BE2C (cell line): ENCODE measurements around the gene RXRA.

Experiments used
- DNase-seq: peaks from one replicate; pipeline ENCODE4 v3.0.0-alpha.2; 2020
- H3K27me3 ChIP-seq: fragments of 250-450 bp; sonication (Bioruptor Pico); 2 replicates; pipeline ENCODE4 v1.5.1; 2020; ENCODE audit warnings: mild to moderate bottlenecking
- H3K36me3 ChIP-seq: fragments of 250-450 bp; sonication (Bioruptor Pico); 2 replicates; pipeline ENCODE4 v1.5.1; 2020; ENCODE audit warnings: mild to moderate bottlenecking
- H3K4me1 ChIP-seq: fragments of 250-450 bp; sonication (Bioruptor Pico); 2 replicates; pipeline ENCODE4 v1.5.1; 2020
- H3K4me3 ChIP-seq: 2 replicates; pipeline ENCODE4 v1.5.1; 2011; ENCODE audit warnings: low read depth, low read length
- H3K9me3 ChIP-seq: fragments of 250-450 bp; sonication (Bioruptor Pico); 2 replicates; pipeline ENCODE4 v1.5.1; 2020
- TF ChIP-seq, protein P1 (sequence below): IDR thresholded peaks from 2 replicates; pipeline ENCODE4 v1.5.1; 2012; ENCODE audit warnings: mild to moderate bottlenecking, low read depth, low read length

Gene RXRA

DNA sequence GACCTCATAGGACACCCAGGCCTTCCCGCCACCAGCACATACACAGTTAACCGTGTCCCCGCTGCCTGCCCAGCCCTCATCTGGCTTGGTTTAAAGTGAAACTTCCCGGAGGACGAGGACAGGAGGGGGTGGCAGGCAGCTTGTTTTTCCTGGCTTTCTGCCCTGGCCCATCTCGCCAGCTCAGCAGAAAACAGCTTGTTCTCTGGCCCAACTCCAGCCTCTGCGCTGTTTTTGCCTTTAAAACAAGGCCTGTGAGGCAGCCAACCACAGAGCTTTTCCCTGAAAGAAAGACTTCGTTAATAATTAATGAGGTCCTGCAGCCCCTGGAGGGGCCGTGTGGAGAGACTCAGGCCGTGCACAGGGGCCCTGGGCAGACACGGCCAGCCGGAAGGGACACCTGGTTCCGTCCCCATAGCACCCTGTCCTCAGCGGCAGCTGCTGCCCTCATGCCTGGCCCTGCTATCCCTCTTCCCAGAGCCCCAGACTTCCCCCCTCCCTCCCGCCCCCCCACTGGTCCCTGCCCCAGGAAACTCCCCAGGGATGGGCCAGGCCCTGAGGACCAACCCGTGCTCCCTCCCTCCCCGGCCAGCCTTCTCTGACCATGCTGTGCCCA, 108.7 kb downstream of the RXRA start:
- DNase-seq = peak; percentile 94
- Histone ChIP-seq H3K9me3 (no peaks in the 10 kb centered on the region), H3K36me3 (peaks cover 18% of the 10 kb centered on the region), H3K4me3 (no peak overlapping the region), H3K27me3 (no peaks in the 10 kb centered on the region), H3K4me1 (peaks cover 30% of the 10 kb centered on the region)
- TF ChIP-seq, protein P1, sequence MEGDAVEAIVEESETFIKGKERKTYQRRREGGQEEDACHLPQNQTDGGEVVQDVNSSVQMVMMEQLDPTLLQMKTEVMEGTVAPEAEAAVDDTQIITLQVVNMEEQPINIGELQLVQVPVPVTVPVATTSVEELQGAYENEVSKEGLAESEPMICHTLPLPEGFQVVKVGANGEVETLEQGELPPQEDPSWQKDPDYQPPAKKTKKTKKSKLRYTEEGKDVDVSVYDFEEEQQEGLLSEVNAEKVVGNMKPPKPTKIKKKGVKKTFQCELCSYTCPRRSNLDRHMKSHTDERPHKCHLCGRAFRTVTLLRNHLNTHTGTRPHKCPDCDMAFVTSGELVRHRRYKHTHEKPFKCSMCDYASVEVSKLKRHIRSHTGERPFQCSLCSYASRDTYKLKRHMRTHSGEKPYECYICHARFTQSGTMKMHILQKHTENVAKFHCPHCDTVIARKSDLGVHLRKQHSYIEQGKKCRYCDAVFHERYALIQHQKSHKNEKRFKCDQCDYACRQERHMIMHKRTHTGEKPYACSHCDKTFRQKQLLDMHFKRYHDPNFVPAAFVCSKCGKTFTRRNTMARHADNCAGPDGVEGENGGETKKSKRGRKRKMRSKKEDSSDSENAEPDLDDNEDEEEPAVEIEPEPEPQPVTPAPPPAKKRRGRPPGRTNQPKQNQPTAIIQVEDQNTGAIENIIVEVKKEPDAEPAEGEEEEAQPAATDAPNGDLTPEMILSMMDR = no peak

DNA sequence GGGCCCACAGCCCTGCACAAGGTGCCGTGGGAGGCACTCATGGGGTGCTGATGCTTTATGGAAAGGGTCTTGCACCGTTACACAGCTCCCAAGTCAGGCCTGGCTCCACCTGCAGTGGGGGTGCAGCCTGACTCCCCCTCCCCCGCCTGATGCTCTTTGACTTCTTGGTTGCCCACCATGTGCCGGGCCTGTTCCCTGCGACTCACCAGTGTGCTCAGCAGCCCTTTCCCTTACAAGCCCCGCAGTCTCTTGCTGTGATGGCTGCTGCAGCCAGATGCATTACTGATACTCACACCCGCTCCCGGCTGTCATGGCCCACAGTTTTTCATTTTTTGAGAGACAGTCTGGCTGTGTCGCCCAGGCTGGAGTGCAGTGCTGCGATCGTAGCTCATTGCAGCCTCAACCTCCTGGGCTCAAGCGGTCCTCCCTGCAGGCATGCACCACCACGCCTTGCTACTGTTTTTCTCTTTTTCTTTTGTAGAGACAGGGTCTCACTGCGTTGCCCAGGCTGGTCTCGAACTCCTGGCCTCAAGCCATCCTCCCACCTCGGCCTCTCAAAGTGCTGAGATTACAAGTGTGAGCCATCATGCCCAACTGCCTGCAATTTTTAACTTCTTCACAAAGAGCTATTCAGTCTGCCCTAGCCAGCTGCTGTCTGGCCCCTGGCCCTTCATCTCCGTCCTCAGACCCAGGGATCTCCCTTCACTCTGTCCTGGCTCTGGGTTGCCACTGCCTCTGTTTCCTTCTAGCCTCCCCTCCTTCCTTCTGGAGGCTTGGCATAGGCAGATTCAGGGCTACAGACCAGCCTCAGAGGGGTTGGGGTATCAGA, 109.5 kb downstream of the RXRA start:
- Histone ChIP-seq H3K9me3 (no peaks in the 10 kb centered on the region), H3K27me3 (no peaks in the 10 kb centered on the region), H3K4me1 (peaks cover 30% of the 10 kb centered on the region), H3K36me3 (peaks cover 18% of the 10 kb centered on the region), H3K4me3 (no peak overlapping the region)
- peak; percentile 57 for DNase-seq
- TF ChIP-seq, protein P1 = no peak

DNA sequence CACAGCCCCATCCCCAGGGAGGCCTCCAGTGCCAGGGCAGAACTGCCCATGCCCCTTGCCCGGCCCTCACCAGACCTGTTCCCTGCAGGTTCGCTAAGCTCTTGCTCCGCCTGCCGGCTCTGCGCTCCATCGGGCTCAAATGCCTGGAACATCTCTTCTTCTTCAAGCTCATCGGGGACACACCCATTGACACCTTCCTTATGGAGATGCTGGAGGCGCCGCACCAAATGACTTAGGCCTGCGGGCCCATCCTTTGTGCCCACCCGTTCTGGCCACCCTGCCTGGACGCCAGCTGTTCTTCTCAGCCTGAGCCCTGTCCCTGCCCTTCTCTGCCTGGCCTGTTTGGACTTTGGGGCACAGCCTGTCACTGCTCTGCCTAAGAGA, 110.1 kb downstream of the RXRA start:
- no peaks in the 10 kb centered on the region for H3K27me3 ChIP-seq
- DNase-seq = no peak
- H3K4me1 ChIP-seq = peaks cover 30% of the 10 kb centered on the region
- TF ChIP-seq, protein P1 = no peak
- H3K36me3 ChIP-seq = peaks cover 18% of the 10 kb centered on the region
- H3K9me3 ChIP-seq = no peaks in the 10 kb centered on the region
- no peak overlapping the region for H3K4me3 ChIP-seq

DNA sequence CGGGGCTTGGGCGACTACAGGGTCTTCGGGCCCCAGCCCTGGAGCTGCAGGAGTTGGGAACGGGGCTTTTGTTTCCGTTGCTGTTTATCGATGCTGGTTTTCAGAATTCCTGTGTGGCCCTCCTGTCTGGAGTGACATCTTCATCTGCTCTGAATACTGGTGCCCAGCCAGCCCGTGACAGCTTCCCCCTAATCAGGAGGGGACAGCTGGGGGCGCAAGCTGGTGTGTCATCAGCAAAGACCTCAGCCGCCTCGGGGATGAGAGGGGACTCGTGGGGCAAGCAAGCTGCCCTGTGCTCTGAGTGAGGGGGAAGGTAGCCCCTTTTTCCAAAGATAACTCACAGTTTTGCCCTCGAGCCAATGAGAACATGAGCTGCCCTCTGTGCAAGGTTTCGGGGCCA, 110.7 kb downstream of the RXRA start:
- Histone ChIP-seq H3K4me1 (peaks cover 35% of the 10 kb centered on the region), H3K4me3 (no peak overlapping the region), H3K27me3 (no peaks in the 10 kb centered on the region), H3K36me3 (peaks cover 18% of the 10 kb centered on the region), H3K9me3 (no peaks in the 10 kb centered on the region)
- TF ChIP-seq, protein P1 = no peak
- no peak for DNase-seq

DNA sequence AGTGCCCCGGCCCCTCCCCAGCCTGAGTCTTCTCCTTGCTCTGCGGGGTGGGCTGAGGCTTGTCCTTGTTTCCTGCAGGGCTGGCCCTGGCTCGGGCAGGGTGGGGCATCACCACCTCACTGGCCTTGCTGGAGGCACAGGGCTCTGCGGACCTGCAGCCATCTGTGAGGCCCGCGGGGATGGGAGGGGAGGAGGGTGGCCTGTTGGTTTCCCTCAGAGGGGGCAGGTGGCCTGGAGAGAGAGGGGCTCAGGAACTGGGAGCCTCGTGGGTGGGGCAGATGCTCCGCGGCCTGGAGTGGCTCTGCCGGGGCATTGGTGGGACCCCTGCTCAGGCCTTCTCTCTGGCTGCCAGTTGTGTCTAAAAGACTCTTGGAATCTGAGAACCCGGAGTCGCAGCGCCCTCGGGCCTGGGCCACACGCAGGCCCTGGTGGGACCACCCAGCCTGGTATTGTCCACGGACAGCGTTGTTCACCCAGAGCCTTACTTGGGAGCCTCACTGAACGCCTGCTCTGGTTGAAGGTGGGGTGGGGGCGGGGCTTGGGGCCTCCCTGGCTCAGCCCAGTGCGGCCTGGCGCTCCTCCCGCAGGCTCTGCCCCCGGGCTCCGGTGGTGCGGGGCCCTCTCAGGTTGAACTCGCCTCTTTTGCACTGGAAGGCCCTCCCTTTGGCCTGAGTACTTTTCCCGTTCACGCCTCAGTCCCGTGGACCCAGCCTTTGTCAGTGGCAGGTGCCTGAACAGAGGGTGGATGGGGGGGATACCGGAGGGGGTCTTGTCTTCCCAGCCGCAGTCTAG, 111.3 kb downstream of the RXRA start:
- peaks cover 18% of the 10 kb centered on the region for H3K36me3 ChIP-seq

More for the DNA sequence above, 111.3 kb downstream of the RXRA start:
- H3K27me3 ChIP-seq = no peaks in the 10 kb centered on the region
- H3K4me3 ChIP-seq = no peak overlapping the region
- DNase-seq = peak; percentile 65
- no peaks in the 10 kb centered on the region for H3K9me3 ChIP-seq
- TF ChIP-seq, protein P1 = no peak
- H3K4me1 ChIP-seq = peaks cover 42% of the 10 kb centered on the region
